Stimulated activated naive CD8-positive, alpha-beta T cell treated with anti-CD3 and anti-CD28 coated beads, Interleukin-15, Interleukin-2, amounts not matched to agents 100 ng/mL and 50 ng/mL, for 24 hours (primary cell): Measurements from ENCODE around the gene RNU6-7.

Source experiments
- H3K27ac Mint-ChIP-seq: one replicate; pipeline ENCODE4 v1.8.0; 2021; ENCODE audit warnings: mild to moderate bottlenecking, mixed read lengths
- H3K27me3 Mint-ChIP-seq: one replicate; pipeline ENCODE4 v1.8.0; 2021; ENCODE audit warnings: mixed read lengths
- H3K36me3 Mint-ChIP-seq: one replicate; pipeline ENCODE4 v1.8.0; 2021; ENCODE audit warnings: low read depth, mixed read lengths
- H3K4me1 Mint-ChIP-seq: one replicate; pipeline ENCODE4 v1.8.0; 2021; ENCODE audit warnings: low read depth, mixed read lengths
- H3K4me3 Mint-ChIP-seq: one replicate; pipeline ENCODE4 v1.8.0; 2021; ENCODE audit warnings: mild to moderate bottlenecking, mixed read lengths
- H3K9me3 Mint-ChIP-seq: one replicate; pipeline ENCODE4 v1.8.0; 2021; ENCODE audit warnings: mixed read lengths

The RNU6-7 gene

GRCh38 chr14:32200368-32201192 is 1.3 kb upstream of the RNU6-7 start:
- H3K4me3 Mint-ChIP-seq = peak overlapping the region; percentile 88
- H3K27me3 Mint-ChIP-seq = peaks cover 6% of the 10 kb centered on the region
- H3K36me3 Mint-ChIP-seq = no peaks in the 10 kb centered on the region
- H3K9me3 Mint-ChIP-seq = no peaks in the 10 kb centered on the region
- peaks cover 54% of the 10 kb centered on the region for H3K4me1 Mint-ChIP-seq
- peak overlapping the region; percentile 99 for H3K27ac Mint-ChIP-seq

- Mint-ChIP-seq H3K4me3 (peak overlapping the region; percentile 88), H3K4me1 (peaks cover 61% of the 10 kb centered on the region), H3K9me3 (no peaks in the 10 kb centered on the region), H3K27me3 (peaks cover 4% of the 10 kb centered on the region), H3K27ac (peak overlapping the region; percentile 99), H3K36me3 (no peaks in the 10 kb centered on the region)
Observed at GRCh38 chr14:32201193-32201815, 541 bp upstream of the RNU6-7 start.

- peak overlapping the region; percentile 88 for H3K4me3 Mint-ChIP-seq
- H3K4me1 Mint-ChIP-seq = peaks cover 65% of the 10 kb centered on the region
- peaks cover 4% of the 10 kb centered on the region for H3K27me3 Mint-ChIP-seq
- H3K27ac Mint-ChIP-seq = peak overlapping the region; percentile 99
- no peaks in the 10 kb centered on the region for H3K9me3 Mint-ChIP-seq
- no peaks in the 10 kb centered on the region for H3K36me3 Mint-ChIP-seq
Observed at GRCh38 chr14:32202491-32202997, 699 bp downstream of the RNU6-7 start.

- peak within 1 kb of the TSS; percentile 88 for H3K4me3 Mint-ChIP-seq
- peaks cover 4% of the 10 kb centered on the region for H3K27me3 Mint-ChIP-seq
- no peaks in the 10 kb centered on the region for H3K36me3 Mint-ChIP-seq
Observed at GRCh38 chr14:32202998-32203882, 1.4 kb downstream of the RNU6-7 start, which contains the start of gene RNU6-8. TSS of gene RNU6-8 (minus strand) at chr14:32203269.

GRCh38 chr14:32203928-32204357 is 2.1 kb downstream of the RNU6-7 start:
- Mint-ChIP-seq H3K36me3 (no peaks in the 10 kb centered on the region), H3K27me3 (peaks cover 6% of the 10 kb centered on the region), H3K9me3 (no peaks in the 10 kb centered on the region), H3K4me3 (peak overlapping the region; percentile 88), H3K27ac (peak overlapping the region; percentile 99), H3K4me1 (peaks cover 58% of the 10 kb centered on the region)

More at GRCh38 chr14:32202998-32203882, 1.4 kb downstream of the RNU6-7 start, which contains the start of gene RNU6-8:
- peak within 1 kb of the TSS; percentile 99 for H3K27ac Mint-ChIP-seq
- peaks cover 58% of the 10 kb centered on the region for H3K4me1 Mint-ChIP-seq
- no peaks in the 10 kb centered on the region for H3K9me3 Mint-ChIP-seq

GRCh38 chr14:32205554-32205953 is 3.7 kb downstream of the RNU6-7 start:
- Mint-ChIP-seq H3K4me1 (peaks cover 51% of the 10 kb centered on the region), H3K4me3 (peak overlapping the region; percentile 26), H3K9me3 (no peaks in the 10 kb centered on the region), H3K27me3 (peaks cover 9% of the 10 kb centered on the region), H3K27ac (no peak overlapping the region), H3K36me3 (peaks cover 3% of the 10 kb centered on the region)

- no peaks in the 10 kb centered on the region for H3K9me3 Mint-ChIP-seq
- H3K4me1 Mint-ChIP-seq = peaks cover 46% of the 10 kb centered on the region
- H3K36me3 Mint-ChIP-seq = peaks cover 3% of the 10 kb centered on the region
- H3K27me3 Mint-ChIP-seq = peaks cover 9% of the 10 kb centered on the region
- no peak overlapping the region for H3K27ac Mint-ChIP-seq
- H3K4me3 Mint-ChIP-seq = peak overlapping the region; percentile 26
Observed at GRCh38 chr14:32205984-32206383, 4.1 kb downstream of the RNU6-7 start.

GRCh38 chr14:32206552-32206951 is 4.7 kb downstream of the RNU6-7 start:
- H3K4me3 Mint-ChIP-seq = no peak overlapping the region
- H3K36me3 Mint-ChIP-seq = peaks cover 3% of the 10 kb centered on the region
- no peaks in the 10 kb centered on the region for H3K9me3 Mint-ChIP-seq
- peaks cover 9% of the 10 kb centered on the region for H3K27me3 Mint-ChIP-seq
- H3K4me1 Mint-ChIP-seq = peaks cover 45% of the 10 kb centered on the region
- no peak overlapping the region for H3K27ac Mint-ChIP-seq

GRCh38 chr14:32208490-32208889 is 6.6 kb downstream of the RNU6-7 start:
- Mint-ChIP-seq H3K9me3 (no peaks in the 10 kb centered on the region), H3K27me3 (peaks cover 9% of the 10 kb centered on the region), H3K4me3 (no peak overlapping the region), H3K27ac (no peak overlapping the region), H3K36me3 (peaks cover 3% of the 10 kb centered on the region), H3K4me1 (peaks cover 29% of the 10 kb centered on the region)

- no peak overlapping the region for H3K4me3 Mint-ChIP-seq
- H3K27me3 Mint-ChIP-seq = peaks cover 9% of the 10 kb centered on the region
- H3K9me3 Mint-ChIP-seq = no peaks in the 10 kb centered on the region
- H3K36me3 Mint-ChIP-seq = peaks cover 3% of the 10 kb centered on the region
- peaks cover 20% of the 10 kb centered on the region for H3K4me1 Mint-ChIP-seq
- H3K27ac Mint-ChIP-seq = no peak overlapping the region
Observed at GRCh38 chr14:32209471-32209870, 7.6 kb downstream of the RNU6-7 start.

GRCh38 chr14:32211068-32211404 is 9.2 kb downstream of the RNU6-7 start:
- H3K36me3 Mint-ChIP-seq = peaks cover 3% of the 10 kb centered on the region
- H3K27ac Mint-ChIP-seq = no peak overlapping the region
- H3K4me1 Mint-ChIP-seq = peaks cover 8% of the 10 kb centered on the region
- H3K9me3 Mint-ChIP-seq = peaks cover 5% of the 10 kb centered on the region
- no peak overlapping the region for H3K4me3 Mint-ChIP-seq
- H3K27me3 Mint-ChIP-seq = peaks cover 9% of the 10 kb centered on the region

- H3K4me1 Mint-ChIP-seq = peaks cover 4% of the 10 kb centered on the region
- peaks cover 5% of the 10 kb centered on the region for H3K9me3 Mint-ChIP-seq
- H3K27me3 Mint-ChIP-seq = peaks cover 9% of the 10 kb centered on the region
- no peak overlapping the region for H3K27ac Mint-ChIP-seq
- peaks cover 3% of the 10 kb centered on the region for H3K36me3 Mint-ChIP-seq
- H3K4me3 Mint-ChIP-seq = no peak overlapping the region
Observed at GRCh38 chr14:32212833-32213232, 11.0 kb downstream of the RNU6-7 start.

- H3K4me3 Mint-ChIP-seq = no peak overlapping the region
- no peak overlapping the region for H3K27ac Mint-ChIP-seq
- H3K36me3 Mint-ChIP-seq = no peaks in the 10 kb centered on the region
- H3K27me3 Mint-ChIP-seq = no peaks in the 10 kb centered on the region
- peaks cover 4% of the 10 kb centered on the region for H3K4me1 Mint-ChIP-seq
- H3K9me3 Mint-ChIP-seq = peaks cover 5% of the 10 kb centered on the region
Observed at GRCh38 chr14:32217301-32217700, 15.5 kb downstream of the RNU6-7 start.

GRCh38 chr14:32224737-32225377 is 23.0 kb downstream of the RNU6-7 start:
- Mint-ChIP-seq H3K27me3 (no peaks in the 10 kb centered on the region), H3K4me1 (no peaks in the 10 kb centered on the region), H3K27ac (no peak overlapping the region), H3K9me3 (no peaks in the 10 kb centered on the region), H3K4me3 (no peak overlapping the region), H3K36me3 (no peaks in the 10 kb centered on the region)
